Activated CD8-positive, alpha-beta memory T cell treated with anti-CD3 and anti-CD28 coated beads for 36 hours (primary cell): ENCODE results near the gene TRNP1. TPM values are rescaled to one million over a fixed set of nuclear protein-coding genes. Genes with fewer than 3 reads are reported as not detected.

Experiments
- CTCF ChIA-PET: fragments of 350-600 bp; sonication (Branson Sonifier 250); formaldehyde crosslinking; loops from one replicate; lab custom pipeline; 2021; ENCODE audit warnings: antibody characterized with exemption; lab: Charles Lee
- POLR2A ChIA-PET: fragments of 350-600 bp; sonication (Branson Sonifier 250); formaldehyde crosslinking; loops from one replicate; lab custom pipeline; 2021; ENCODE audit warnings: antibody characterized with exemption; lab: Charles Lee
- total RNA-seq, 2 experiments: library from RNA; stranded (reverse); gene quantifications; one replicate each; pipeline ENCODE4 v1.2.3, GENCODE V29; 2021

The TRNP1 gene
- total RNA-seq, 2 experiments from 2014 or later = 0.55 to 0.99 TPM

- POLR2A ChIA-PET = no interaction called here
- CTCF ChIA-PET = no interaction called here
Measured at GRCh38 chr1:27011058-27011764, 17.7 kb downstream of the TRNP1 start.

DNA sequence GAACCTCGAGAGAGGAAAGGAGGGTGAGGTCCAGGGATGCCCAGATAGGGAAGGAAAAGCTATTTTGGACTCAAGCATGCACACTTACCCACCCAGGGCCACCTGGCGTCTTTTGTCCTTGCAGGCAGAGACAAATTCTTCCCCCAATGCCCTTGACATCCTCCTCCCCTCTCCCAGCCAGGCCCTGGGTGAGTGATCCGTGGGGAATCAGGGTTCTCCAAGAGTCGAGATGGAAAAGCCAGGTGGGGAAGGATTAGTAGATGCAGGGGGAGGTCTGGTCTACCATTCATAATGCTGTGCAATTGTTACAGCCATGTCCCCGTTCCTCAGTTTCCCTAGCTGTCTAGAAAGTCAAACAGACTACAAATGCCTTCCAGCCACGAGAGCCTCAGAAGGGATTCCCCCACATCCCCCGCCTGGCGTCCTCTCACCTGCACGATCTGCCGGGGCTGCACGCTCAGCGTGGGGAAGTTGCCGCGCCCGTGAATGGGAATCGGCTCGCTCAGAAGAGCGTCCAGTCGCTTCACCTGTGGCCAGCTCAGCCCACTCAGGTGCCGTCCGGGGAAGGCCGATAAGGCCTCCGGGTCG is 18.6 kb downstream of the TRNP1 start:
- POLR2A ChIA-PET = no interaction called here
- CTCF ChIA-PET = interaction anchor here (0.5 kb wide), 2 partner anchors 56 to 650 kb away, joined by 3 to 5 read pairs; no protein-coding TSS in a partner anchor

DNA sequence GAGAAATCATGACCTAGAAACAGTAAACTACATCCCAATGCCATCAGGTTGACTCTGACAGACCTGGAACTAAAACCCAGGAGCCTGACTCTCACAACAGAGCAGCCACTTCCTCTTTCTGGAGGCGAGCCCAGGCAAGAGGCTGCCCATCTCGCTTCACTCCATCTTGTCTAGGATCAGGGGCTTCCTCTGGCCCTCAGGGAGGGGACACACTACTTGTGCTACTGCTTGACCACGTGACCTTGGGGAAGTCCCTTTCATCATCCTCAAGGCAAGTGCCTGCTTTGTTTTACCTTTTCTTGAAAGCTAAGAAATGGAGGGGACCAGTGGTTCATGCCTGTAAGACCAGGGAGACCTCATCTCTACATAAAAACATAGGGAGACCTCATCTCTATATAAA is 21.8 kb downstream of the TRNP1 start:
- ChIA-PET CTCF (interaction anchor here (1.5 kb wide), 1 partner anchor 31 kb away, joined by 3 read pairs; no protein-coding TSS in a partner anchor), POLR2A (no interaction called here)

GRCh38 chr1:27016376-27016775 is 22.9 kb downstream of the TRNP1 start:
- POLR2A ChIA-PET = no interaction called here
- CTCF ChIA-PET = interaction anchor here (1.5 kb wide), 1 partner anchor 30 kb away, joined by 3 read pairs; no protein-coding TSS in a partner anchor

DNA sequence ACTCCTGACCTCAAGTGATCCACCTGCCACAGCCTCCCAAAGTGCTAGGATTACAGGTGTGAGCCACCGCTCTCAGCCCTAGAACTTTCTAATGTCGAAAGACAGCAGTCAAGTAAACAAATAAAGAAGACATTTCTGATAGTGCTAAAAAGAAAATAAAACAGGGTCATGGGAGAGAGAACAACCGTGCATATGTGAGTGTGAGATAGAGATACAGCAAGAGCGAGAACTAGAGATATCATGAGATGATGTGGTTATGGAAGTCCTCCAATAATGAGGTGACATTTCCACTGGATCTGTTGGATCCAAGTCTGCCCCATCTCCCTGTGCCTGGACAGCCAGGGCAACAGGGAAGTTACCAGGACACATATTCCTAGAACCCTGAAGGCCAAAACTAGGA is 23.7 kb downstream of the TRNP1 start:
- ChIA-PET CTCF (interaction anchor here (1.8 kb wide), 1 partner anchor 29 kb away, joined by 4 read pairs; no protein-coding TSS in a partner anchor), POLR2A (no interaction called here)

DNA sequence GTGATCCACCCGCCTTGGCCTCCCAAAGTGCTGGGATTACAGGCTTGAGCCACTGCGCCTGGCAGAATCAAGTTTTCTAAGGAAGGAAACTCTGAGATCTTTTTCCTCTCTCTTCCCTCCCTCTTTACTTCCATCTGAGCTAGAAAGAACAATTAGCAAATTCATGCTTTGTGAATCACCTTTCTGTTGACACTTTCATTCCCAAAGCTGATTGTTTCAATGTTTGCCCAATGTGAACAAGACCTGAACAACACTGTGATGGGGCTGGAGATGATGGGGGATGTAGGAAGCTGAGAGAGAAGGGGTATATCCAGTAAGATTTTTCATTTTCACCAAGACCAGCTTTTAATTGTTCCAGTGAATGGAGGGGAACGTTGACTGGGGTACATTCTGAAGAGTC is 24.8 kb downstream of the TRNP1 start:
- POLR2A ChIA-PET = no interaction called here
- CTCF ChIA-PET = interaction anchor here (1.8 kb wide), 1 partner anchor 28 kb away, joined by 4 read pairs; no protein-coding TSS in a partner anchor

GRCh38 chr1:27021354-27022031 is 28.0 kb downstream of the TRNP1 start:
- CTCF ChIA-PET = interaction anchor here (1.0 to 1.3 kb wide), 3 partner anchors 23 to 53 kb away, joined by 3 to 4 read pairs (median 4); no protein-coding TSS in a partner anchor
- POLR2A ChIA-PET = no interaction called here

- ChIA-PET CTCF (interaction anchor here (0.7 kb wide), 1 partner anchor 109 kb away, joined by 3 read pairs; no protein-coding TSS in a partner anchor), POLR2A (no interaction called here)
Measured at GRCh38 chr1:27025718-27026117, 32.2 kb downstream of the TRNP1 start.

- POLR2A ChIA-PET = no interaction called here
Measured at GRCh38 chr1:27026621-27027574, 33.4 kb downstream of the TRNP1 start.

GRCh38 chr1:27027575-27028250 is 34.2 kb downstream of the TRNP1 start:
- CTCF ChIA-PET = no interaction called here
- POLR2A ChIA-PET = no interaction called here

More at GRCh38 chr1:27026621-27027574, 33.4 kb downstream of the TRNP1 start:
- CTCF ChIA-PET = no interaction called here

DNA sequence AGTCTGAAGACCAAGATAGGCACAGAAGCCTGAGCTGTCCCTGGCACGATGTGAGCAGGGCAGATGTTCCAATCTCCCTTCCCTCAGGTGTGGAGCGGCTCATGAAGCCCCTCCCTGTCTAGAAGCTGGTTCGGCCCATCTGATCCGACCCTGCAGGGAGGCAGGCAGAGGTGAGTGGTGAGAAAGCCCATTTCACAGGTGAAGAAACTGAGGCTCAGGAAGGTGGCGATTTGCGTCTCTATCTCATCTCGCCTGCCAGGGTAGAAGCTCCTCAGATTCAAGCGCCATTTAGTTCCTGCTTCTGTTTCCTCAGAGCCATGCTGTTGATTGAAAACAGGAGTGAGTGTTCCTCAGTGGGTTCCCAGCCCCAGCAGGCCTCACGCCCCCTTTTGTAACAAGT is 36.0 kb downstream of the TRNP1 start:
- ChIA-PET CTCF (no interaction called here), POLR2A (no interaction called here)

DNA sequence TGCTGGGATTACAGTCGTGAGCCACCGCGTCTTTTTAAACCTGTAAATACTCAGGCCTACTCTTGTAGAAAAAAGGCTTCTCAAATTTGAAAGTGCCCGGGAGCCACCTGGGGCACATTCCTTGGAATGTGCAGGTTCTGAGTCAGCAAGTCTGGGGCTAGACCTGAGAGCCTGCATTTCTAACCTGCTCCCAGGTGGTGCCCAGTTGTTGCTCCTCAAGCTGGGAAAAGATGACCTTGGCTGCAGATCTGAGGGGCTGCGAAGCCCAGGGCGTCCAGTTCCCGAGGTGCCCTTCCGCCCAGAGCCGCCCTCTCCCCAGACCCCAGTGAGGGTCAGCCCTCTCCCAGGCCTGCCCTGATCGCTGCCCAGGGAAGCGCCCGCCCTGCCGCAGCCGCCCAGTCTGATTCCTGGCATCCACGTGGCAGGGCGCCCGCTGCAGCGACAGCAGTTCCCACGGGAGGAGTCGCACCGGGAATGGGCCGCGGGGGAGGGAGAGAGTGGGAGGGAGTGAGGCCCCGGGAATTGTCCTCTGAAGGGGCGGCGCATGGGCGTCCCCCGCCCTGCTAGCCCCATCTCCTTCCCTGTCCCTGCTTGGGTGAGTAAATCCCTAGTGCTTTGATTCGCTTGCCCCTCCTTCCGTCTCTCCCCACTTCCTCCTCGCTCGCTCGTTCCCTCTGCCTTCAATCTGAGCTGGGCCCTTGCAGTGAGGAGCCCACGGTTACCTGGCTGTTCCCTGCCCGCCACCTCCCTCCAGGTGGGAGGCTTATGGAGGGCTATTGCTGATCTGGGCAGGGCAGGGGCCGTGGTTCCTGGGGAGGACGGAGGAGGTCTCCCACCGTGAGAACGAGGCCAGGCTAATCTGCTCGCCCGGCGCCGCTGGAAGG is 38.0 kb downstream of the TRNP1 start:
- ChIA-PET POLR2A (no interaction called here), CTCF (interaction anchor here (0.7 to 1.7 kb wide), 3 partner anchors 15 to 552 kb away, joined by 3 to 6 read pairs (median 3); no protein-coding TSS in a partner anchor)

DNA sequence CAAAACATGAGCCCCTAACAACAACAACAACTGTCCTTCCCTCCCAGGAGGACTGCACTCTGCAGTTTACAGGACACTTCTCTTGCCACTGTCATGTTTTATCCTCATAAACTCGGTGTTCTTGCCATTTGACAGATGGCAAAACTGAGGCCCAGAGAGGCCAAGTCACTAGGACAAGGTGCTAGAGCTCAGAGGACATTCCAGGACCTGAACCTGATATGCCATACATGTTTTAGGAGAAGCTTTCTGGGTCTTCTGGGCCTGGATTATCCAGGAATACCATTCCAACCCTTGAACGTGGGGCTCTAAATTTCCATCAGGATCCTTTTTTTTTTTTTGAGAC is 38.6 kb downstream of the TRNP1 start:
- ChIA-PET CTCF (interaction anchor here (0.7 to 1.7 kb wide), 2 partner anchors 14 to 552 kb away, joined by 3 to 6 read pairs; no protein-coding TSS in a partner anchor), POLR2A (no interaction called here)

- CTCF ChIA-PET = interaction anchor here (0.5 to 1.7 kb wide), 3 partner anchors 13 to 669 kb away, joined by 3 to 6 read pairs (median 5); no protein-coding TSS in a partner anchor
- POLR2A ChIA-PET = no interaction called here
Measured at GRCh38 chr1:27033043-27033746, 39.7 kb downstream of the TRNP1 start.

DNA sequence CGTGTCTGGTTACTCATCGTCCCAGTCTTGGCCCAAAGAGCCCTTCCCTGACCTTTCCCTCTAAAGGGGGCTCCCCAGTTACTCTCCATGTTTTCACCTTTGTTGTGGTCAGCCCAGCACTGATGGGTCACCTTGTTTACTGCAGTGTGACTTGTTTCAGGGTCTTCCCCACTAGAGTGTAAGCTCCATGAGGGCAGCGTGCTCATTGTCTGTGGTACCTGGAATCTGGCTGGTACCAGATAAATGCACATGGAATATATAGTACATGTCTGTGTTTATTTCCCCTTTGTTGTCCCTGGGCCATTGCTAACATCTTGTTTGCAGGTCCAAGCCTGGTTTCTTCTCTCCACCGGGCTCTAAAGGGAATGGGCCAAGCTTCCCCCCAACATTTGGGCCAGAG is 41.9 kb downstream of the TRNP1 start:
- ChIA-PET POLR2A (interaction anchor here (0.6 to 0.7 kb wide), 3 partner anchors 227 to 463 kb away, joined by 3 to 4 read pairs (median 3); no protein-coding TSS in a partner anchor), CTCF (interaction anchor here (1.0 to 1.1 kb wide), 2 partner anchors 9 to 64 kb away, joined by 4 to 5 read pairs; no protein-coding TSS in a partner anchor)

GRCh38 chr1:27036718-27037117 is 43.2 kb downstream of the TRNP1 start:
- CTCF ChIA-PET = interaction anchor here (0.6 to 1.0 kb wide), 4 partner anchors 8 to 1046 kb away, joined by 3 to 4 read pairs (median 4); no protein-coding TSS in a partner anchor
- POLR2A ChIA-PET = interaction anchor here (0.6 kb wide), 1 partner anchor 55 kb away, joined by 6 read pairs; no protein-coding TSS in a partner anchor
